Panc1 (cell line): ENCODE measurements around the gene CS. TPM values are rescaled to one million over a fixed set of nuclear protein-coding genes. Genes with fewer than 3 reads are reported as not detected.

Experiments
- ATAC-seq: fragments of 200-7000 bp; cut with Tn5 transposase; 2 replicates; pipeline ENCODE4 v1.9.1; 2020; ENCODE audit warnings: mild to moderate bottlenecking, moderate library complexity
- BruUV-seq: library from RNA; stranded (reverse); fragments of 400-500 nt; replicated peaks from 2 replicates; lab custom pipeline; 2021; lab: Mats Ljungman, UMichigan
- CTCF ChIA-PET: fragments of 300-600 bp; sonication (Branson Sonifier 250); formaldehyde crosslinking; loops from one replicate; lab custom pipeline; 2022; ENCODE audit warnings: antibody characterized with exemption; lab: Charles Lee
- POLR2A ChIA-PET: fragments of 300-600 bp; sonication (Branson Sonifier 250); formaldehyde crosslinking; loops from one replicate; lab custom pipeline; 2022; ENCODE audit warnings: antibody characterized with exemption; lab: Charles Lee
- DNase-seq: peaks from one replicate; pipeline ENCODE4 v3.0.0-alpha.2; 2010; ENCODE audit warnings: low read depth, low spot score
- H3K27ac ChIP-seq: 2 replicates; pipeline ENCODE4 v1.5.1; 2011; ENCODE audit warnings: mild to moderate bottlenecking, low read length, inconsistent platforms
- H3K27me3 ChIP-seq: fragments of 200-500 bp; sonication (Bioruptor generic); 2 replicates; pipeline ENCODE4 v1.6.0; 2014; ENCODE audit warnings: low read length, inconsistent platforms; ENCODE audit not compliant: control insufficient read depth, insufficient read depth
- H3K36me3 ChIP-seq: fragments of 200-500 bp; sonication (Bioruptor generic); 2 replicates; pipeline ENCODE4 v1.5.1; 2014; ENCODE audit warnings: inconsistent platforms, mild to moderate bottlenecking, low read length, moderate library complexity; ENCODE audit not compliant: control insufficient read depth, insufficient read depth
- H3K4me1 ChIP-seq: 2 replicates; pipeline ENCODE4 v1.5.1; 2011; ENCODE audit warnings: inconsistent platforms, mild to moderate bottlenecking, low read length, moderate library complexity; ENCODE audit not compliant: control insufficient read depth, insufficient read depth
- H3K4me3 ChIP-seq, 2 experiments: 2 replicates each; pipeline ENCODE4 v1.5.1; 2011 to 2012; ENCODE audit warnings: low read depth in 2 of 2, low read length in 2 of 2, mild to moderate bottlenecking in 2 of 2, inconsistent platforms in 1 of 2, moderate library complexity in 1 of 2
- H3K9me3 ChIP-seq: fragments of 200-500 bp; sonication (Bioruptor generic); 2 replicates; pipeline ENCODE4 v1.5.1; 2014; ENCODE audit warnings: low read depth, mild to moderate bottlenecking, inconsistent platforms, low read length, moderate library complexity; ENCODE audit not compliant: control insufficient read depth, insufficient read depth
- POLR2AphosphoS5 ChIP-seq: IDR thresholded peaks from 2 replicates; pipeline ENCODE4 v1.6.1; 2012; ENCODE audit warnings: mild to moderate bottlenecking, low read depth, low read length, moderate library complexity
- SIN3A ChIP-seq: IDR thresholded peaks from 2 replicates; pipeline ENCODE4 v1.6.1; 2012; ENCODE audit warnings: low read depth, mild to moderate bottlenecking, low read length, moderate library complexity, borderline replicate concordance; ENCODE audit not compliant: insufficient read depth
- TCF7L2 ChIP-seq: IDR thresholded peaks from 2 replicates; pipeline ENCODE4 v1.6.1; 2011; ENCODE audit warnings: mild to moderate bottlenecking, low read depth, low read length, inconsistent platforms
- in situ Hi-C: cut with HindIII; loops from 2 replicates; pipeline ENCODE4 v1.10.0; 2016; ENCODE audit warnings: low sequenced_read_pairs, low pct_unique_long_range_greater_than_20kb
- intact Hi-C: fragments of 100-400 bp; cut with micrococcal nuclease; formaldehyde crosslinking; loops from one replicate; pipeline ENCODE4 v1.10.0; 2022; ENCODE audit not compliant: unreplicated experiment
- total RNA-seq: library from RNA; stranded (reverse); gene quantifications from one replicate; pipeline ENCODE4 v1.2.1, GENCODE V29; 2021; ENCODE audit not compliant: unreplicated experiment
- TF ChIP-seq, protein P1 (sequence below), 2 experiments: IDR thresholded peaks; 2 replicates each; pipeline ENCODE4 v1.6.1; 2011 to 2012; ENCODE audit warnings: low read depth in 2 of 2, control low read depth in 1 of 2, low read length in 1 of 2, mild to moderate bottlenecking in 1 of 2, moderate library complexity in 1 of 2; ENCODE audit not compliant: insufficient read depth in 1 of 2
- TF ChIP-seq, protein P2 (sequence below): fragments of 450-650 bp; IDR thresholded peaks from 2 replicates; pipeline ENCODE4 v1.5.1; 2017; ENCODE audit warnings: mild to moderate bottlenecking

The CS gene
- total RNA-seq, 1 experiment from 2014 or later, result 240 TPM

DNA sequence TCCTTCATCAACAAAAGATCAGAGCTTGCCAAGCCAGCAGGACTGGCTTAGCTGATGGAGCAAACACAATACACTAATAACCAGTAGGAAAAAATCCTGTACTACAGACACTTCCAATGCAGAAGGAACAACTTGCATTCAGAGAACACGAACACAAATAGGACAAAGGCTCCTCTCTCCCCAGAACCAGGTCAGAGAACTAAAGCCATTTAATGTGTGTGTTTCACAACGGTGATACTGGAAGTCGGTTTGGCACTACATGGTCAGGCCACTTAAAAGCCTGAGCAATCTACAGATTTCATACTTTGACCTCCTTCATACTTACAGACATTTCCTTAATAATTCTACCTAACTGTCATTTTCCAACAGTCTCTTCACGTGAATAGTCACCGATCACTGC, 6.3 kb downstream of the CS start:
- no peaks in the 10 kb centered on the region for H3K4me1 ChIP-seq
- BruUV-seq, result no TSS peak
- no peak overlapping the region for H3K4me3 ChIP-seq
- intact Hi-C loops (no loop called here), in situ Hi-C loops (no loop called here)
- DNase-seq, result no peak
- CTCF ChIA-PET, result interaction anchor here (0.5 kb wide), 1 partner anchor 43 kb away, joined by 4 read pairs; no protein-coding TSS in a partner anchor
- no peaks in the 10 kb centered on the region for H3K27me3 ChIP-seq
- H3K36me3 ChIP-seq, result peaks cover 4% of the 10 kb centered on the region; the same call in 1 of the 2 replicates
- H3K27ac ChIP-seq, result no peak overlapping the region
- no peaks in the 10 kb centered on the region for H3K9me3 ChIP-seq
- no peak for ATAC-seq
- POLR2A ChIA-PET, result no interaction called here
- TF ChIP-seq POLR2AphosphoS5 (no peak), TCF7L2 (no peak)
- TF ChIP-seq, protein P1, sequence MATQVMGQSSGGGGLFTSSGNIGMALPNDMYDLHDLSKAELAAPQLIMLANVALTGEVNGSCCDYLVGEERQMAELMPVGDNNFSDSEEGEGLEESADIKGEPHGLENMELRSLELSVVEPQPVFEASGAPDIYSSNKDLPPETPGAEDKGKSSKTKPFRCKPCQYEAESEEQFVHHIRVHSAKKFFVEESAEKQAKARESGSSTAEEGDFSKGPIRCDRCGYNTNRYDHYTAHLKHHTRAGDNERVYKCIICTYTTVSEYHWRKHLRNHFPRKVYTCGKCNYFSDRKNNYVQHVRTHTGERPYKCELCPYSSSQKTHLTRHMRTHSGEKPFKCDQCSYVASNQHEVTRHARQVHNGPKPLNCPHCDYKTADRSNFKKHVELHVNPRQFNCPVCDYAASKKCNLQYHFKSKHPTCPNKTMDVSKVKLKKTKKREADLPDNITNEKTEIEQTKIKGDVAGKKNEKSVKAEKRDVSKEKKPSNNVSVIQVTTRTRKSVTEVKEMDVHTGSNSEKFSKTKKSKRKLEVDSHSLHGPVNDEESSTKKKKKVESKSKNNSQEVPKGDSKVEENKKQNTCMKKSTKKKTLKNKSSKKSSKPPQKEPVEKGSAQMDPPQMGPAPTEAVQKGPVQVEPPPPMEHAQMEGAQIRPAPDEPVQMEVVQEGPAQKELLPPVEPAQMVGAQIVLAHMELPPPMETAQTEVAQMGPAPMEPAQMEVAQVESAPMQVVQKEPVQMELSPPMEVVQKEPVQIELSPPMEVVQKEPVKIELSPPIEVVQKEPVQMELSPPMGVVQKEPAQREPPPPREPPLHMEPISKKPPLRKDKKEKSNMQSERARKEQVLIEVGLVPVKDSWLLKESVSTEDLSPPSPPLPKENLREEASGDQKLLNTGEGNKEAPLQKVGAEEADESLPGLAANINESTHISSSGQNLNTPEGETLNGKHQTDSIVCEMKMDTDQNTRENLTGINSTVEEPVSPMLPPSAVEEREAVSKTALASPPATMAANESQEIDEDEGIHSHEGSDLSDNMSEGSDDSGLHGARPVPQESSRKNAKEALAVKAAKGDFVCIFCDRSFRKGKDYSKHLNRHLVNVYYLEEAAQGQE (IDR thresholded peaks at IDR 0.05; ENCODE audit: insufficient read depth in 1 of 2, low read depth in 2 of 2, low read length in 1 of 2), result no peak

DNA sequence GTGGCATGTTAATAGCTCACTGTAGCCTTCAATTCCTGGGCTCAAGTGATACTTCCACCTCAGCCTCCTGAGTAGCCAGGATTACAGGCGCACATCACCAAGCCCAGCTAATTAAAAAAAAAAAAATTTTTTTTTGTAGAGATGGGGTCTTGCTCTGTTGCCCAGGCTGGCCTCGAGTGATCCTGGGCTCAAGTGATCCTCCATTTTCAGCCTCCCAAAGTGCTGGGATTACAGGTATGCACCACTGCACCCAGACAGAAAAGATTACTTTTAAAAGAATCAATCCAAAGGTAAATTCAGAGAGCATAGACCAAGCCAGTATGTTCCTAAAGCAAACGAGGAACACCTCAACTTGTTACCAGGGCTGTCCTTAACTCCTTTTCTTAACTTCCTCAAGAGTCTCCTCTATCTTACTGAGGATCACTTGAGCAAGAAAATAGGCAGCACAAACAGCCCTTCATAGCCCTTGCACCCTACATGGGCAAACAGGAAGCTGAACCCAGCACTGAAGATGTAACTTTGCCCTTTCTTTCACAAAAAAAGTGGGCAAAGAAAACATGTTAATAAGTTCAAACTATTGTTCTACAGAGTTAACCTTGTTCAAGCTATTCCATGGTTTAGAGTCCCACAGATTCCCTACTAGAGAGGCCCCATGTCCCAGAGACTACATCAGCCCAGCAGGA, 11.3 kb downstream of the CS start:
- intact Hi-C loops (no loop called here), in situ Hi-C loops (no loop called here)
- Histone ChIP-seq H3K4me3 (no peak overlapping the region), H3K9me3 (no peaks in the 10 kb centered on the region), H3K27me3 (no peaks in the 10 kb centered on the region), H3K36me3 (peaks cover 11% of the 10 kb centered on the region), H3K27ac (no peak overlapping the region), H3K4me1 (no peaks in the 10 kb centered on the region)
- ATAC-seq, result no peak
- DNase-seq, result no peak
- TF ChIP-seq, protein P1 (IDR thresholded peaks at IDR 0.05; ENCODE audit: insufficient read depth in 1 of 2, low read depth in 2 of 2, low read length in 1 of 2), result no peak
- TF ChIP-seq POLR2AphosphoS5, result no peak
- TF ChIP-seq, protein P2, sequence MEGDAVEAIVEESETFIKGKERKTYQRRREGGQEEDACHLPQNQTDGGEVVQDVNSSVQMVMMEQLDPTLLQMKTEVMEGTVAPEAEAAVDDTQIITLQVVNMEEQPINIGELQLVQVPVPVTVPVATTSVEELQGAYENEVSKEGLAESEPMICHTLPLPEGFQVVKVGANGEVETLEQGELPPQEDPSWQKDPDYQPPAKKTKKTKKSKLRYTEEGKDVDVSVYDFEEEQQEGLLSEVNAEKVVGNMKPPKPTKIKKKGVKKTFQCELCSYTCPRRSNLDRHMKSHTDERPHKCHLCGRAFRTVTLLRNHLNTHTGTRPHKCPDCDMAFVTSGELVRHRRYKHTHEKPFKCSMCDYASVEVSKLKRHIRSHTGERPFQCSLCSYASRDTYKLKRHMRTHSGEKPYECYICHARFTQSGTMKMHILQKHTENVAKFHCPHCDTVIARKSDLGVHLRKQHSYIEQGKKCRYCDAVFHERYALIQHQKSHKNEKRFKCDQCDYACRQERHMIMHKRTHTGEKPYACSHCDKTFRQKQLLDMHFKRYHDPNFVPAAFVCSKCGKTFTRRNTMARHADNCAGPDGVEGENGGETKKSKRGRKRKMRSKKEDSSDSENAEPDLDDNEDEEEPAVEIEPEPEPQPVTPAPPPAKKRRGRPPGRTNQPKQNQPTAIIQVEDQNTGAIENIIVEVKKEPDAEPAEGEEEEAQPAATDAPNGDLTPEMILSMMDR, result no peak
- no peak for TF ChIP-seq TCF7L2
- TF ChIP-seq SIN3A, result no peak
- POLR2A ChIA-PET, result no interaction called here
- CTCF ChIA-PET, result interaction anchor here (0.7 kb wide), 1 partner anchor 13 kb away, joined by 3 read pairs; no protein-coding TSS in a partner anchor
- BruUV-seq, result no TSS peak
